Sciatic nerve (tissue), 2 donors: ENCODE results near the gene MEN1. TPM values are rescaled to one million over a fixed set of nuclear protein-coding genes. Genes with fewer than 3 reads are reported as not detected.

Source experiments
- ATAC-seq: fragments of 200-7000 bp; cut with Tn5 transposase; one replicate; pipeline ENCODE4 v1.9.1; 2020; ENCODE audit warnings: mild to moderate bottlenecking, moderate library complexity
- DNase-seq: peaks from one replicate; pipeline ENCODE4 v3.0.0-alpha.2; 2020; ENCODE audit warnings: low spot score
- intact Hi-C: fragments of 100-400 bp; cut with DNase I; formaldehyde crosslinking; loops from one replicate; pipeline ENCODE4 v1.14.2; 2022
- total RNA-seq: library from RNA; stranded (reverse); fragmentation: NEBNext Ultra II Directional; extraction: Animal tissue kit (Norgen Biotek cat#: 25700); gene quantifications from one replicate; pipeline ENCODE4 v1.2.1, GENCODE V29; 2021
- donor health status: DM: no; HTN: no; CAD: no.
- donor health status: DM: no; HTN: no; CAD: no.

Gene MEN1
- total RNA-seq, 1 donor from 2014 or later, result 17.7 TPM

DNA sequence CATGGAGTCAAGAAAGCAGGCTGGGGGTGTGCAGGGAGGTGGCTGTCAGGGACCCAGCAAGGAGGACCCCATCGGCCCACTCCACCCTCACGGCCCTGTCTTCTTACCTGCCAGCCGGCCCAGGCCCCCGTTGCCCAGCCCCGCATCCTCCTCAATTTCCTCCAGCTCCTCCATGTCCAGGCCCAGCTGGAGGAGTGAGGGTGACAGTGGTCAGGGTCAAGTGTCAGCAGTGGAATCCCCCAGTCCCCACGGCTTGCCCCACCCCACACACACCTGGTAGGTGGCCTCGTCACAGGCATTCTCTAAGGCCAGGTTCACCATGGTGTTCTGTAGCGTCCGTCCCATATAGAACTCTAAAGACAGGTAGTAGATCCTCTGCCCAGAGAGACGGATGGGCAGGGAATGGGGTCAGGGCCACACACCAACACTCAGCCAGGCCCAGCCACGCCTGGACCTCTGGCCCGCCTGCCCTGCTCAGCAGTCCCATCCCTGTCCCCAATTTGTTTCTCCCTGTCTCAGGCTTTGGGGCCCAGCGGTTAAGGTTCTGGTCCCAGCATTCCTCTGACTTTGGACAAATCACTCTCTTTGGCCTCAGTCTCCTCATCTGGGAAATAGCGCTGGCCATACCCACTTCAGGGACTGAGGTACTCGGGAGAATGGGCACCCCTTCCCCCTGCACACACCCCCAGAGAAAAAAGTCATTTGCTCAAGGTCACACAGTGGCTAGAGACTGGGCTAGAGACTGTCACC lies 51.8 kb downstream of the MEN1 start:
- peak; percentile 60 for DNase-seq

DNA sequence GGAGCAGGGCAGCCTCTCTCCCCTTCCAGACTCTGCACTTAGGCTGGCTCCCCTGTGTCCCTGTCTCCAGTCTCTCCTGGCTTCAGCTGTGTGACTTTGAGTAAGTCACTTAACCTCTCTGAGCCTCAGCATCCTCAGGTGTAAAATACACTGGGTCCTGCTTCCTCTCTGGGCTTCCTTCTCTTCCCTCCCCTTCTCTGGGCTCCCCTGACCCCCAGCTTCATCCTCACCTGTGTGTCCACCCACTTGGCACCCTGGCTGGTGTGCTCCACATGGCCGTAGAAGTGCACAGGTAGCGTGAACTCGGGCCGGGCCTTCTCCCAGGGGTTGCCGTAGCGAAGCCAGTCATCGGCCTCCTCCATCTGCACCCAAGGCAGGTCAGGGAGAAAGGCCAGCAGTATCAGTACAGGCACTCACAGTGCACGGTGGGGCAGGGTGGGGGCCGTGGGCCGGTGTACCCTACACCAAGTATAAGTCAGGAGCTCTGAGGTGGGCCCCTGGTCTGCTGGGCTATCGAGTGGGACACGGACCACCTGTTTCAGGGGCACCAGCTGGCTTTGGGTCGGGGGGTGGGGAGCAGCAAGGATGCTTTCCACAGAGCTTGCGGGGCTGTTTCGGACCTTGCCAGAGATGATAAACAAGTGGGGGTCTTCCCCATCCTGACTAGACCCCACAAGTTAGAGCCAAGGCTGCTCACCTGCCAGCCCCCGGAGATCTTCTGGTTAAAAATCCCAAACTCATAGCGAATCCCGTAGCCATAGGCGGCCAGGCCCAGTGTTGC lies 52.6 kb downstream of the MEN1 start:
- DNase-seq (peak; percentile 53), ATAC-seq (no peak)
- intact Hi-C loops, result no loop called here

More for the DNA sequence above, 51.8 kb downstream of the MEN1 start:
- no peak for ATAC-seq
- intact Hi-C loops, result no loop called here

DNA sequence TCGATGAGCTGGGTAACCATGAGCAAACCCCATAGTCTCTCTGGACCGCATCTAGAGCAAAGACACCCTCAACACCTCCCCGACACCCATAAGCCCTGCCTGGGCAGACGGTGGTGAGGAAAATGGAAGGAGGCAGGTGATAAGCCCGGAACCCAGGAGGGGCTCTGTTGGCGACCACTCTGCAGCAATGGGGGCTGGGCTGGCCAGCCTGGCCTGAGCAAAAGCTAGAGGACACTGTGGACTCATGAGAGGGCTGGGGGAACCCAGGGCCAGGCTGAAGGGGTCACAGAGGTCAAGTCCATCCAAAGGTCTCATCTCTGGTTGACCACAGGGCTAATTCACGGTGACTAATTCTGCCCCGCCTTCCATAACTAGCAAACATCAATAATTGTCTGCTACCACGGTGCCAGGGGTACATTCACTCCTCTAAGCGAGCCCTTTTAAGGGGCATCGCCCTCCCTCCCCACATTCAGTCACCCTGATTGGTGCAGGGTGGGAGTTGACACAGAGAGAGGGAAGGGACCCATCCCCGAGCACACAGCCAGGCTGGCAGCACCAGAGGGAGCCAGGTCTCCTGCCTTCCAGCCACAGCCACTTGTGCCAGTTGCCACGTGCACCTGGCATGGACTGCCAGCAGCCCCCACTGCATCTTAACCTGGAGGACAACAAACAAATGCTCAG lies 54.5 kb downstream of the MEN1 start:
- intact Hi-C loops, result no loop called here
- ATAC-seq, result no peak
- DNase-seq, result peak; percentile 52

DNA sequence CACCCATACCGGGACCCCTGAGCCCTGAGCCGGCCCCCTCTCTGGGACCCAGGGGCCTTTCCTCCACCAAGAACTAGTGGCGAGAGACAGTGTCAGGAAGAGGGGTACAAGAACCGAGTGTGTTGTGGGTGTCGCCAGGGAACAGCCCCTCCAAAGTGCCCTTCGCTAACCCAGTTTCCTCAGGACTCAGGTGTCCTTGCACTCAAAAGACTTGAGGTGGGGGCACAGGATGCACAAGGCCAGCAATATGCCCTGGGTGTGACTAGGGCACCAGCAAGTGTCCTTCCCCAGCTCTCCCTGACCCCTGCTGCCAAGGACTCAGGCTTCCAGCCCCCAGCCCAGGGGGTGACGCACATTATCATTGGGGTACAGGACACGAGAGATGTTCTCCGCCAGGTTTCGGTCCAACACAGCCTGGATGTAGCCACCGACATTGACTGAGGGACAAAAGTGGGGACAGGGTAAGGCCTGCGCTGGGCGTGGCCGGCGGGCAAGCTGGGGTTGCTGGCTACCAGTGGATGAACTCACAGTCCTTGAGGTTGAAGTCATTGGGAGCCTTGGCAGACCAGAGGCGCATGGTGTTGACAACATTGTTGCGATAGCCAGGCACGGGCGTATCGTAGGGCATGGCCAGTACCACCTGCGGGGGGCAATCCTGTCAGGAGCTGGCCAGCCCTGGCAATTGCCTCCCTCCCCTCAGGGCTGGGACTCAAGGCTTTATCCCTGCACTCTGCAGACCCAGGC lies 55.3 kb downstream of the MEN1 start:
- DNase-seq (peak; percentile 49), ATAC-seq (no peak)
- intact Hi-C loops, result no loop called here

DNA sequence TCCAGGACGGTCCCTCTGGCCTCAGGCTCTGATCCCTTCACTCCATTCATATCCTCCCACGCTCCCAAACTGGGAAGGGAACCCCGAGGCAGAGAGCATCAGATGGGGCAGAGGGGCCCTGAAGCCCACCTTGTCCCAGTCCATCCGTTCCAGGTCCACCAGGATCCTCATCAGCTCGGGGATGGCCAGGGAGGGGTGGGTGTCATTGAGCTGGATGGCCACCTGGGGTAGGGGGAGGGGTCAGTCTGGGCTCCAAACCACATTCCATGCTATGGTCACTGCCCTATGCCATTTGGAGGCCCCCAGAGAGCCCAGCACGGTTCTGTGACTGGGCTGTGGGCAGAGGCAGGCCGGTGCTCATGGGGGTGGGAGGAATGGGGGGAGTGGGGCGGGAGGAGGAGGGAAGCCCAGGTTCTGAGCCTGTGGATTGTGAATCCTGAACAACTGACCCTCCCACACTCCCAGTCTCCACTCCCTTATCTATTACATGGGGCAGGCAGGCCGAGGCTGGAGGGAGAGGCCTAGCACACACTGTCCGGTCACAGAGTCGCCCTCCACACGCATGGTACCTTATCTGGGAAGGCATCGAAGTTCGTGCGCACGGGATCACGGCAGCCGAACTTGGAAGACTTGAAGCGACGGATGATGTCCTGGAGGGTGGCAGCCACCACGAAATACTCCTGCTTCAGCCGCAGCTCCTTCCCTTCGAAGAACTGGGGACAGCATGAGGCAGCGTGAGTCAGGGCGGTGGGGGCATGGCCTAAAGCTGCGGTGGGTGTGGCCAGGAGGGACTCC lies 56.0 kb downstream of the MEN1 start:
- ATAC-seq (no peak), DNase-seq (peak; percentile 51)
- intact Hi-C loops, result no loop called here

Other genes starting within 250 kb of the MEN1 start
- not detected for gene SLC22A12, start 219.3 kb downstream of the MEN1 start, total RNA-seq
- 13.7 TPM for gene NRXN2, start 87.4 kb downstream of the MEN1 start, total RNA-seq
- gene RASGRP2, start 66.4 kb downstream of the MEN1 start, total RNA-seq, result 39.7 TPM
- gene PYGM, start 50.6 kb downstream of the MEN1 start, total RNA-seq, result 8.1 TPM
- gene SF1, start 32.0 kb downstream of the MEN1 start, total RNA-seq, result 366 TPM
- gene MAP4K2, start 7.3 kb downstream of the MEN1 start, total RNA-seq, result 18.0 TPM
- 0.58 TPM for gene CDC42BPG, start 34.1 kb upstream of the MEN1 start, total RNA-seq
- gene EHD1, start 68.1 kb upstream of the MEN1 start, total RNA-seq, result 64.5 TPM
- 28.0 TPM for gene ATG2A, start 106.7 kb upstream of the MEN1 start, total RNA-seq
- gene PPP2R5B, start 114.1 kb upstream of the MEN1 start, total RNA-seq, result 21.1 TPM
- not detected for gene GPHA2, start 125.3 kb upstream of the MEN1 start, total RNA-seq
- not detected for gene MAJIN, start 161.6 kb upstream of the MEN1 start, total RNA-seq
- gene BATF2, start 186.4 kb upstream of the MEN1 start, total RNA-seq, result 2.9 TPM
- gene ARL2, start 203.6 kb upstream of the MEN1 start, total RNA-seq, result 130 TPM
- 34.4 TPM for gene SNX15, start 216.9 kb upstream of the MEN1 start, total RNA-seq
- gene SAC3D1, start 230.7 kb upstream of the MEN1 start, total RNA-seq, result 4.9 TPM
- gene NAALADL1, start 248.0 kb upstream of the MEN1 start, total RNA-seq, result 14.7 TPM